Measurements from ENCODE around the gene CTU2.

GRCh38 chr16:88726981-88727380 is 20.7 kb downstream of the CTU2 start:
- TF ChIP-seq EZH2 (IDR thresholded peaks at IDR 0.05; ENCODE audit: borderline replicate concordance, control insufficient read depth, low read depth, low read length) (no peak), PAX5 (IDR thresholded peaks at IDR 0.05; ENCODE audit: borderline replicate concordance, low read depth, low read length) (no peak), CTCF (IDR thresholded peaks at IDR 0.05 in 2 of 3, conservative IDR thresholded peaks at IDR 0.05 in 1 of 3; ENCODE audit: control insufficient read depth in 2 of 3, extremely low read depth in 1 of 3, insufficient read depth in 1 of 3, low read depth in 3 of 3, low read length in 3 of 3) (no peak), TBL1XR1 (IDR thresholded peaks at IDR 0.05; ENCODE audit: low read depth, low read length) (no peak), BRCA1 (IDR thresholded peaks at IDR 0.05; ENCODE audit: low read depth, low read length) (no peak), CHD2 (IDR thresholded peaks at IDR 0.05; ENCODE audit: borderline replicate concordance, low read depth, low read length) (no peak), SKIL (IDR thresholded peaks at IDR 0.05; ENCODE audit: low read depth, poor library complexity, severe bottlenecking) (no peak), ZNF274 (IDR thresholded peaks at IDR 0.05; ENCODE audit: insufficient read depth, insufficient read length) (no peak), FOS (IDR thresholded peaks at IDR 0.05; ENCODE audit: borderline replicate concordance, extremely low read depth, insufficient read length) (no peak), ZNF592 (IDR thresholded peaks at IDR 0.05) (no peak), EP300 (IDR thresholded peaks at IDR 0.05; ENCODE audit: borderline replicate concordance in 1 of 2, control insufficient read depth in 1 of 2, low read depth in 2 of 2, low read length in 2 of 2) (no peak)

Data from GM12878 (cell line).